Breast epithelium (tissue), 3 donors: Measurements from ENCODE around the gene ZMIZ1.

Experiments used
- CTCF ChIP-seq, 3 donors: fragments of 450-650 bp; IDR thresholded peaks; one replicate each; pipeline ENCODE4 v1.5.1; 2016 to 2017; ENCODE audit warnings: antibody characterized with exemption in 3 of 3, mild to moderate bottlenecking in 3 of 3, moderate library complexity in 3 of 3
- POLR2A ChIP-seq: fragments of 450-650 bp; IDR thresholded peaks from one replicate; pipeline ENCODE4 v1.6.1; 2016; ENCODE audit warnings: antibody characterized with exemption, mild to moderate bottlenecking, moderate library complexity

GRCh38 chr10:79167537-79167936, 98.8 kb downstream of the ZMIZ1 start:
- TF ChIP-seq CTCF (IDR thresholded peaks at IDR 0.05) (no peak), POLR2A (no peak)
